Fibroblast of lung (primary cell): Measurements from ENCODE around the gene MSH3. TPM values are rescaled to one million over a fixed set of nuclear protein-coding genes. Genes with fewer than 3 reads are reported as not detected.
A peak's percentile ranks its signal among the peaks of the same experiment; 100 is the strongest.

Source experiments
- DNase-seq, 2 donors: peaks; one replicate each; pipeline versions ENCODE4 v3.0.0 to v3.0.0-alpha.2; 2010; ENCODE audit warnings: low read depth in 2 of 2
- H2AFZ ChIP-seq: 2 replicates; pipeline ENCODE4 v1.5.1; 2012; ENCODE audit warnings: low read length, control low read depth, inconsistent platforms
- H3K27ac ChIP-seq: 2 replicates; pipeline ENCODE4 v1.5.1; 2011; ENCODE audit warnings: low read length, control low read depth; ENCODE audit not compliant: insufficient read depth
- H3K27me3 ChIP-seq: 2 replicates; pipeline ENCODE4 v1.5.1; 2011; ENCODE audit warnings: mild to moderate bottlenecking, low read length; ENCODE audit not compliant: control insufficient read depth, insufficient read depth
- H3K36me3 ChIP-seq: 2 replicates; pipeline ENCODE4 v1.5.1; 2011; ENCODE audit warnings: low read length; ENCODE audit not compliant: control insufficient read depth, insufficient read depth
- H3K4me1 ChIP-seq: 2 replicates; pipeline ENCODE4 v1.5.1; 2011; ENCODE audit warnings: low read length; ENCODE audit not compliant: control insufficient read depth, insufficient read depth; ENCODE audit errors: extremely low read depth
- H3K4me2 ChIP-seq: 2 replicates; pipeline ENCODE4 v1.5.1; 2011; ENCODE audit warnings: low read length, control low read depth; ENCODE audit not compliant: insufficient read depth; ENCODE audit errors: extremely low read depth
- H3K4me3 ChIP-seq, 4 experiments: fragments of 200-600 bp in 1 of 4; sonication (generic) in 1 of 4; replicated peaks in 1 of 4; 2 replicates each; pipeline ENCODE4 v1.5.1; 2011 to 2016; ENCODE audit warnings: low read length in 4 of 4, low read depth in 3 of 4, mild to moderate bottlenecking in 3 of 4, control low read depth in 2 of 4, inconsistent platforms in 1 of 4, mixed read lengths in 1 of 4; ENCODE audit not compliant: insufficient read depth in 1 of 4; ENCODE audit errors: control extremely low read depth in 1 of 4
- H3K79me2 ChIP-seq: 2 replicates; pipeline ENCODE4 v1.5.1; 2012; ENCODE audit warnings: mild to moderate bottlenecking, low read length, inconsistent platforms; ENCODE audit not compliant: control insufficient read depth, insufficient read depth
- H3K9ac ChIP-seq: 2 replicates; pipeline ENCODE4 v1.5.1; 2011; ENCODE audit warnings: mild to moderate bottlenecking, low read length, control low read depth; ENCODE audit not compliant: insufficient read depth
- H3K9me3 ChIP-seq: 2 replicates; pipeline ENCODE4 v1.5.1; 2012; ENCODE audit warnings: low read depth, low read length; ENCODE audit not compliant: control insufficient read depth, insufficient read depth
- H4K20me1 ChIP-seq: 2 replicates; pipeline ENCODE4 v1.5.1; 2011; ENCODE audit warnings: low read length; ENCODE audit not compliant: control insufficient read depth, insufficient read depth; ENCODE audit errors: extremely low read depth
- EZH2 ChIP-seq: IDR thresholded peaks from 2 replicates; pipeline ENCODE4 v1.5.1; 2012; ENCODE audit warnings: low read length, control low read depth, mild to moderate bottlenecking; ENCODE audit errors: missing control alignments
- polyA plus RNA-seq, 2 donors: library from polyadenylated mRNA; depleted of rRNA in 1 of 2; stranded (reverse) in 1 of 2; unstranded in 1 of 2; fragments of >200 nt; gene quantifications; 2 replicates each; pipeline ENCODE4 v1.2.1, GENCODE V29; 2011 to 2012; ENCODE audit warnings: missing spikeins in 1 of 2
- total RNA-seq: library from RNA; depleted of rRNA; stranded (reverse); fragments of >200 nt; gene quantifications from 2 replicates; pipeline ENCODE4 v1.2.1, GENCODE V29; 2014
- TF ChIP-seq, protein P1 (sequence below), 2 donors: IDR thresholded peaks in 1 of 2; conservative IDR thresholded peaks in 1 of 2; 1 replicate in 1 of 2; 2 replicates in 1 of 2; pipeline ENCODE4 v1.5.1; 2011 to 2012; ENCODE audit warnings: low read length in 2 of 2, control low read depth in 1 of 2, inconsistent platforms in 1 of 2, low read depth in 1 of 2, mild to moderate bottlenecking in 1 of 2

Gene MSH3
- total and polyA plus RNA-seq, 2 donors (not counting 1 experiment from before 2014, with no cell fraction given), result 9.1 to 14.4 TPM

DNA sequence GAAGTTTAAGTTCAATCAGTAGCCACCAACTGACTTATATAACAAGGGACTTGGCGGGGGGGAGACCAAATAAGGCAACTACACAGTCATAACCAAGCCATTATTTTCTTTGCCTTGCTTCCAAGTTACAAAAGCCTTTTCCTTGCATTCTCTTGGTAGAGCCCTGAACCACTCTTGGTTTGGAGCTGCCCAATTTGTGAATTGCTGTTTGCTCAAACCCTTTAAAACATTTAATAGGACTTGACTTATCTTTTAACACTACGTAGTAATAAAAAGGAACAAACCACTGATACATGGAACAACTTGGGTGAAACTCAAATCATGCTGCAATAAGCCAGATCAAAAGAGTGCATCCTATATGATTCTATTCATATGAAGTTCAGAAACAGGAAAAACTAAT lies 31.7 kb upstream of the MSH3 start:
- Histone ChIP-seq H3K27ac (no peak overlapping the region), H3K4me2 (no peak overlapping the region), H3K36me3 (no peaks in the 10 kb centered on the region), H3K9ac (no peak overlapping the region), H3K4me1 (no peaks in the 10 kb centered on the region), H4K20me1 (no peaks in the 10 kb centered on the region), H3K79me2 (no peaks in the 10 kb centered on the region), H2AFZ (no peak overlapping the region), H3K27me3 (no peaks in the 10 kb centered on the region), H3K9me3 (no peaks in the 10 kb centered on the region), H3K4me3 (no peak overlapping the region)
- TF ChIP-seq, protein P1, sequence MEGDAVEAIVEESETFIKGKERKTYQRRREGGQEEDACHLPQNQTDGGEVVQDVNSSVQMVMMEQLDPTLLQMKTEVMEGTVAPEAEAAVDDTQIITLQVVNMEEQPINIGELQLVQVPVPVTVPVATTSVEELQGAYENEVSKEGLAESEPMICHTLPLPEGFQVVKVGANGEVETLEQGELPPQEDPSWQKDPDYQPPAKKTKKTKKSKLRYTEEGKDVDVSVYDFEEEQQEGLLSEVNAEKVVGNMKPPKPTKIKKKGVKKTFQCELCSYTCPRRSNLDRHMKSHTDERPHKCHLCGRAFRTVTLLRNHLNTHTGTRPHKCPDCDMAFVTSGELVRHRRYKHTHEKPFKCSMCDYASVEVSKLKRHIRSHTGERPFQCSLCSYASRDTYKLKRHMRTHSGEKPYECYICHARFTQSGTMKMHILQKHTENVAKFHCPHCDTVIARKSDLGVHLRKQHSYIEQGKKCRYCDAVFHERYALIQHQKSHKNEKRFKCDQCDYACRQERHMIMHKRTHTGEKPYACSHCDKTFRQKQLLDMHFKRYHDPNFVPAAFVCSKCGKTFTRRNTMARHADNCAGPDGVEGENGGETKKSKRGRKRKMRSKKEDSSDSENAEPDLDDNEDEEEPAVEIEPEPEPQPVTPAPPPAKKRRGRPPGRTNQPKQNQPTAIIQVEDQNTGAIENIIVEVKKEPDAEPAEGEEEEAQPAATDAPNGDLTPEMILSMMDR (conservative IDR thresholded peaks at IDR 0.05 in 1 of 2, IDR thresholded peaks at IDR 0.05 in 1 of 2; ENCODE audit: low read depth in 1 of 2, low read length in 2 of 2), result no peak
- no peak for TF ChIP-seq EZH2
- DNase-seq, result peak in 1 of 2 donors; percentile 13

GRCh38 chr5:80623999-80624398 lies 30.5 kb upstream of the MSH3 start:
- H2AFZ ChIP-seq, result no peak overlapping the region

DNA sequence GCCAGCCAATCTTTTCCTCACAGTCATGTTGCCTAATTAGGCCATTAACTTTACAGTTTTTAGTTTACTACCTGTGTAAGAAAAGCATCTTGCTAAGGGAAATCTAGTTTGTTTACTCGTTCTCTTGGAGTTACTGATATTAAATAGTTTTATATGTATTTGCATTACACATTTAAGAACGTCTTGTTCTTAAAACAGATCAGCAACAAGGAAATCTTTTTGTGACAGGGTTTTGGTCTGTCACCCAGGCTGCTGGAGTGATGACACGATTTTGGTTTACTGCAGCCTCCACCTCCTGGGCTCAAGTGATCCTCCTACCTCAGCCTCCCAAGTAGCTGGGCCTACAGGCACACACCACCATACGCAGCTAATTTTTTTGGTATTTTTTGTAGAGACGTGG lies 29.2 kb upstream of the MSH3 start:
- H4K20me1 ChIP-seq, result no peaks in the 10 kb centered on the region
- DNase-seq, result no peak
- no peaks in the 10 kb centered on the region for H3K79me2 ChIP-seq
- no peak overlapping the region for H3K4me3 ChIP-seq
- H3K4me2 ChIP-seq, result no peak overlapping the region
- no peak overlapping the region for H2AFZ ChIP-seq
- H3K27ac ChIP-seq, result no peak overlapping the region
- H3K9ac ChIP-seq, result no peak overlapping the region
- H3K9me3 ChIP-seq, result no peaks in the 10 kb centered on the region
- no peaks in the 10 kb centered on the region for H3K4me1 ChIP-seq
- H3K27me3 ChIP-seq, result no peaks in the 10 kb centered on the region
- TF ChIP-seq EZH2, result no peak
- TF ChIP-seq, protein P1 (conservative IDR thresholded peaks at IDR 0.05 in 1 of 2, IDR thresholded peaks at IDR 0.05 in 1 of 2; ENCODE audit: low read depth in 1 of 2, low read length in 2 of 2), result no peak
- no peaks in the 10 kb centered on the region for H3K36me3 ChIP-seq

More at GRCh38 chr5:80623999-80624398, 30.5 kb upstream of the MSH3 start:
- TF ChIP-seq, protein P1 (conservative IDR thresholded peaks at IDR 0.05 in 1 of 2, IDR thresholded peaks at IDR 0.05 in 1 of 2; ENCODE audit: low read depth in 1 of 2, low read length in 2 of 2), result no peak
- TF ChIP-seq EZH2, result no peak
- H3K9ac ChIP-seq, result no peak overlapping the region
- H3K27ac ChIP-seq, result no peak overlapping the region
- no peak overlapping the region for H3K4me3 ChIP-seq
- H3K79me2 ChIP-seq, result no peaks in the 10 kb centered on the region
- no peaks in the 10 kb centered on the region for H3K4me1 ChIP-seq
- H4K20me1 ChIP-seq, result no peaks in the 10 kb centered on the region
- no peaks in the 10 kb centered on the region for H3K27me3 ChIP-seq
- DNase-seq, result no peak
- H3K9me3 ChIP-seq, result no peaks in the 10 kb centered on the region
- H3K36me3 ChIP-seq, result no peaks in the 10 kb centered on the region
- H3K4me2 ChIP-seq, result no peak overlapping the region
